ENCODE data around the gene C10orf88. TPM values are rescaled to one million over a fixed set of nuclear protein-coding genes. Genes with fewer than 3 reads are reported as not detected.

Gene C10orf88
- total RNA-seq, 3 donors from 2014 or later (not counting 1 experiment from before 2014, with no cell fraction given) = 6.1 to 8.5 (median 7.2) TPM

- WGBS (ENCODE audit: insufficient coverage) = no CpG with 5 or more reads among the region's 2 CpGs
Measured at GRCh38 chr10:122988501-122988900, 34.5 kb upstream of the C10orf88 start.

GRCh38 chr10:122986335-122986734 lies 32.3 kb upstream of the C10orf88 start:
- H3K36me3 ChIP-seq (ENCODE audit: control insufficient read depth, insufficient read depth, low read length) = peaks cover 2% of the 10 kb centered on the region
- H3K27ac ChIP-seq (ENCODE audit: low read length) = no peak overlapping the region
- H3K27me3 ChIP-seq (ENCODE audit: control insufficient read depth, insufficient read depth, low read length) = no peaks in the 10 kb centered on the region
- 97% methylated on average over 5 of the region's 6 CpGs for WGBS (ENCODE audit: insufficient coverage)
- H3K9me3 ChIP-seq (ENCODE audit: control insufficient read depth, insufficient read depth, low read length) = no peaks in the 10 kb centered on the region
- ATAC-seq = no peak
- intact Hi-C loops (cut with micrococcal nuclease) = no loop called here
- H3K36me3 Mint-ChIP-seq = peaks cover 5% of the 10 kb centered on the region
- H3K27ac Mint-ChIP-seq = no peak overlapping the region
- H3K27me3 Mint-ChIP-seq (ENCODE audit: low read depth in 2 of 2) = no peaks in the 10 kb centered on the region
- H3K9me3 Mint-ChIP-seq = no peaks in the 10 kb centered on the region
- DNase-seq = no peak
- H3K4me1 Mint-ChIP-seq = peaks cover 1% of the 10 kb centered on the region in 2 donors
- H3K4me3 ChIP-seq (ENCODE audit: low read length) = no peak overlapping the region
- no peak for TF ChIP-seq CTCF (IDR thresholded peaks at IDR 0.05)
- H3K4me3 Mint-ChIP-seq = no peak overlapping the region
- H3K4me1 ChIP-seq (ENCODE audit: control insufficient read depth, insufficient read depth, low read length) = no peaks in the 10 kb centered on the region

More at GRCh38 chr10:122988501-122988900, 34.5 kb upstream of the C10orf88 start:
- Histone ChIP-seq H3K4me1 (ENCODE audit: control insufficient read depth, insufficient read depth, low read length) (no peaks in the 10 kb centered on the region), H3K27me3 (ENCODE audit: control insufficient read depth, insufficient read depth, low read length) (no peaks in the 10 kb centered on the region), H3K27ac (ENCODE audit: low read length) (no peak overlapping the region), H3K4me3 (ENCODE audit: low read length) (no peak overlapping the region), H3K36me3 (ENCODE audit: control insufficient read depth, insufficient read depth, low read length) (peaks cover 17% of the 10 kb centered on the region), H3K9me3 (ENCODE audit: control insufficient read depth, insufficient read depth, low read length) (no peaks in the 10 kb centered on the region)
- no peak for DNase-seq
- H3K27ac Mint-ChIP-seq = no peak overlapping the region
- ATAC-seq = no peak
- no peak overlapping the region for H3K4me3 Mint-ChIP-seq
- no peak for TF ChIP-seq CTCF (IDR thresholded peaks at IDR 0.05)
- H3K4me1 Mint-ChIP-seq = no peaks in the 10 kb centered on the region
- intact Hi-C loops (cut with micrococcal nuclease) = no loop called here
- H3K36me3 Mint-ChIP-seq = peaks cover 5% of the 10 kb centered on the region
- H3K27me3 Mint-ChIP-seq (ENCODE audit: low read depth in 2 of 2) = no peaks in the 10 kb centered on the region
- H3K9me3 Mint-ChIP-seq = no peaks in the 10 kb centered on the region

GRCh38 chr10:122984708-122985107 lies 30.7 kb upstream of the C10orf88 start:
- Histone ChIP-seq H3K9me3 (ENCODE audit: control insufficient read depth, insufficient read depth, low read length) (no peaks in the 10 kb centered on the region), H3K27ac (ENCODE audit: low read length) (no peak overlapping the region), H3K27me3 (ENCODE audit: control insufficient read depth, insufficient read depth, low read length) (no peaks in the 10 kb centered on the region), H3K36me3 (ENCODE audit: control insufficient read depth, insufficient read depth, low read length) (peaks cover 1% of the 10 kb centered on the region), H3K4me1 (ENCODE audit: control insufficient read depth, insufficient read depth, low read length) (peaks cover 8% of the 10 kb centered on the region), H3K4me3 (ENCODE audit: low read length) (no peak overlapping the region)
- Mint-ChIP-seq H3K4me3 (no peak overlapping the region), H3K4me1 (peaks cover 14 to 17% of the 10 kb centered on the region in 2 donors), H3K27ac (no peak overlapping the region), H3K36me3 (peaks cover 5% of the 10 kb centered on the region), H3K9me3 (no peaks in the 10 kb centered on the region), H3K27me3 (ENCODE audit: low read depth in 2 of 2) (no peaks in the 10 kb centered on the region)
- intact Hi-C loops (cut with micrococcal nuclease) = no loop called here
- ATAC-seq (no peak), DNase-seq (no peak)
- no peak for TF ChIP-seq CTCF (IDR thresholded peaks at IDR 0.05)
- 96% methylated on average over 2 of the region's 2 CpGs for WGBS (ENCODE audit: insufficient coverage)

- Mint-ChIP-seq H3K4me3 (no peak overlapping the region), H3K27me3 (ENCODE audit: low read depth in 2 of 2) (no peaks in the 10 kb centered on the region), H3K4me1 (peaks cover 16 to 17% of the 10 kb centered on the region in 2 donors), H3K9me3 (no peaks in the 10 kb centered on the region), H3K27ac (no peak overlapping the region), H3K36me3 (peaks cover 5% of the 10 kb centered on the region)
- H3K4me3 ChIP-seq (ENCODE audit: low read length) = no peak overlapping the region
- peaks cover 12% of the 10 kb centered on the region for H3K4me1 ChIP-seq (ENCODE audit: control insufficient read depth, insufficient read depth, low read length)
- DNase-seq (no peak), ATAC-seq (no peak)
- no peaks in the 10 kb centered on the region for H3K36me3 ChIP-seq (ENCODE audit: control insufficient read depth, insufficient read depth, low read length)
- intact Hi-C loops (cut with micrococcal nuclease) = no loop called here
- no peaks in the 10 kb centered on the region for H3K9me3 ChIP-seq (ENCODE audit: control insufficient read depth, insufficient read depth, low read length)
- no peaks in the 10 kb centered on the region for H3K27me3 ChIP-seq (ENCODE audit: control insufficient read depth, insufficient read depth, low read length)
- 98% methylated on average over 6 of the region's 6 CpGs for WGBS (ENCODE audit: insufficient coverage)
- TF ChIP-seq CTCF (IDR thresholded peaks at IDR 0.05) = no peak
- no peak overlapping the region for H3K27ac ChIP-seq (ENCODE audit: low read length)
Measured at GRCh38 chr10:122983898-122984297, 29.9 kb upstream of the C10orf88 start.
